Measurements from ENCODE around the gene TCFL5. TPM values are rescaled to one million over a fixed set of nuclear protein-coding genes. Genes with fewer than 3 reads are reported as not detected.

The TCFL5 gene
- total RNA-seq, 1 experiment from 2014 or later: 12.8 TPM

- Histone ChIP-seq H3K9me3 (replicated peaks) (no peaks in the 10 kb centered on the region), H3K36me3 (peaks cover 89% of the 10 kb centered on the region)
Observed at GRCh38 chr20:62889411-62889810, 27.8 kb upstream of the TCFL5 start.

DNA sequence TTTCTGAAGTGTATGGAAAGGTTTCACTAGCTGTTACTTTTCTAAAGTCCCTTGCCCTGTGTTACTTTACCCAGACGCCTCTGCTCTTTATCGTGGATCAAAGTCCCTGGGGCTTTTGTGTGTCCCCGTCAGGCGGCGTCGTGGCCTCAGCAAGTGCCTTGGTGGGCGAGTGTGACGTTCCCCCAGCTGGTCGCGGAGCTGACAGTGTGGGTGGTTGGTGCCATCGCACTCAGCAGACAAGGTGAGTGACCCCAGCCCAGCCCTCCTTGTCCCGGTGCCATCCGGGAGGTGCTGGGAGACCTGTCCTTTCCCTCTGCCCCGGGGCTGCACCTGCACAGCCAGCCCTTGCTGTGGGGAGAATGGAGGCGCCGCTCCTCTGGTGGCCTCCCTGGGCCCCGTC, 27.3 kb upstream of the TCFL5 start:
- H3K27me3 ChIP-seq (replicated peaks): no peaks in the 10 kb centered on the region
- H3K36me3 ChIP-seq: peaks cover 84% of the 10 kb centered on the region
- no peak overlapping the region for H3K27ac ChIP-seq
- H3K9me3 ChIP-seq (replicated peaks): no peaks in the 10 kb centered on the region
- no peak overlapping the region for H3K4me3 ChIP-seq
- peaks cover 15% of the 10 kb centered on the region for H3K4me1 ChIP-seq (replicated peaks)
- no peak for DNase-seq (ENCODE audit: low read depth in 1 of 2, low spot score in 2 of 2)

More at GRCh38 chr20:62889411-62889810, 27.8 kb upstream of the TCFL5 start:
- Histone ChIP-seq H3K4me3 (no peak overlapping the region), H3K4me1 (replicated peaks) (peaks cover 15% of the 10 kb centered on the region), H3K27me3 (replicated peaks) (no peaks in the 10 kb centered on the region), H3K27ac (no peak overlapping the region)
- no peak for DNase-seq (ENCODE audit: low read depth in 1 of 2, low spot score in 2 of 2)

DNA sequence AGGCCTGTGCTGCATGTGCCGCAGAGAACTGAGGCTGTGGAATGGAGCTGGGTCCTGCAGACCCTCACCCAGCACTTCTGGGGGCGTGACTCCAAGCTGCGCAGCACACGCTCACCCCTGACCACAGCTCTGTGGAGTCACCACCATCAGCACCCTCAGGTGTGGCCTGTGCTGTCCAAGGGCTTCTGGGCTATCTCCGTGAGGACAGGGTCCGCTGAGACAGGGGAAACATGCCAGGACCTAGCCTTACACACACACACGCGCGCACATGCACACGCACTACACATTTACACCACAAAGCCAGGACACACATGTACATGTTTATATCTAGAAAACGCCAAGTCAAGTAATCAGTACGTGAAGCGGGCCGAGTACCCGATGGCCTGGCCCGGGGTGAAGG, 26.8 kb upstream of the TCFL5 start:
- Histone ChIP-seq H3K4me1 (replicated peaks) (peaks cover 15% of the 10 kb centered on the region), H3K27me3 (replicated peaks) (no peaks in the 10 kb centered on the region), H3K4me3 (no peak overlapping the region), H3K9me3 (replicated peaks) (no peaks in the 10 kb centered on the region), H3K36me3 (peaks cover 79% of the 10 kb centered on the region), H3K27ac (no peak overlapping the region)
- DNase-seq (ENCODE audit: low read depth in 1 of 2, low spot score in 2 of 2): no peak

GRCh38 chr20:62887860-62888239, 26.2 kb upstream of the TCFL5 start:
- H3K27me3 ChIP-seq (replicated peaks): no peaks in the 10 kb centered on the region
- peaks cover 74% of the 10 kb centered on the region for H3K36me3 ChIP-seq
- no peaks in the 10 kb centered on the region for H3K9me3 ChIP-seq (replicated peaks)
- peaks cover 15% of the 10 kb centered on the region for H3K4me1 ChIP-seq (replicated peaks)
- no peak for DNase-seq (ENCODE audit: low read depth in 1 of 2, low spot score in 2 of 2)
- H3K4me3 ChIP-seq: no peak overlapping the region
- H3K27ac ChIP-seq: no peak overlapping the region

GRCh38 chr20:62887152-62887859, 25.7 kb upstream of the TCFL5 start:
- Histone ChIP-seq H3K27me3 (replicated peaks) (no peaks in the 10 kb centered on the region), H3K4me3 (no peak overlapping the region), H3K4me1 (replicated peaks) (peaks cover 15% of the 10 kb centered on the region), H3K27ac (no peak overlapping the region), H3K9me3 (replicated peaks) (no peaks in the 10 kb centered on the region), H3K36me3 (peaks cover 68% of the 10 kb centered on the region)
- DNase-seq (ENCODE audit: low read depth in 1 of 2, low spot score in 2 of 2): peak; percentile 55 to 85

- H3K36me3 ChIP-seq: peaks cover 63% of the 10 kb centered on the region
- DNase-seq (ENCODE audit: low read depth in 1 of 2, low spot score in 2 of 2): no peak
- H3K4me1 ChIP-seq (replicated peaks): peaks cover 15% of the 10 kb centered on the region
- H3K27me3 ChIP-seq (replicated peaks): no peaks in the 10 kb centered on the region
- H3K27ac ChIP-seq: no peak overlapping the region
- H3K9me3 ChIP-seq (replicated peaks): no peaks in the 10 kb centered on the region
- H3K4me3 ChIP-seq: no peak overlapping the region
Observed at GRCh38 chr20:62886709-62887058, 25.1 kb upstream of the TCFL5 start.

GRCh38 chr20:62885896-62886708, 24.5 kb upstream of the TCFL5 start:
- Histone ChIP-seq H3K27ac (no peak overlapping the region), H3K4me1 (replicated peaks) (peaks cover 15% of the 10 kb centered on the region), H3K36me3 (peaks cover 63% of the 10 kb centered on the region), H3K27me3 (replicated peaks) (no peaks in the 10 kb centered on the region), H3K4me3 (no peak overlapping the region), H3K9me3 (replicated peaks) (no peaks in the 10 kb centered on the region)
- no peak for DNase-seq (ENCODE audit: low read depth in 1 of 2, low spot score in 2 of 2)

GRCh38 chr20:62885046-62885895, 23.6 kb upstream of the TCFL5 start:
- Histone ChIP-seq H3K27ac (no peak overlapping the region), H3K27me3 (replicated peaks) (no peaks in the 10 kb centered on the region), H3K4me1 (replicated peaks) (peaks cover 15% of the 10 kb centered on the region), H3K36me3 (peaks cover 63% of the 10 kb centered on the region), H3K4me3 (no peak overlapping the region), H3K9me3 (replicated peaks) (no peaks in the 10 kb centered on the region)
- no peak for DNase-seq (ENCODE audit: low read depth in 1 of 2, low spot score in 2 of 2)

DNA sequence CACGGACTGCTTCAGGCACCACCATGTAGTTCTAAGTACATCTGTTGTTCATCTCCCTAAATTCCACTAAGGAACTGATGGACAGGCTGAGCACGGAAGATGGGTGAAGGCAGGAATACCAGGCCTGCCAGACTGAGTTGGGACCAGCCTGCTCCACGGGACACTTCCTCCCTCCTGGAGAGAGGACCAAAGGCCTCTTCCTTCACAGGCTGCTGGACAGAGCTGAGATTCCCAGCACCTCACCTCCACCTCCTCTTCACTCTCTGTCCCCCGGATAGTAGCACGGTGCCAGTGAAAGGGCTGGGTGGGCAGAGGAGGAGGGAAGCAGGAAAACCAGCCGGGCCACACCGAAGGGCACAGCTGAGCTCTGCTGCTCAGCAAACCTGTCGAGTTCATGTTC, 22.9 kb upstream of the TCFL5 start:
- Histone ChIP-seq H3K36me3 (peaks cover 56% of the 10 kb centered on the region), H3K4me3 (no peak overlapping the region), H3K27me3 (replicated peaks) (no peaks in the 10 kb centered on the region), H3K9me3 (replicated peaks) (no peaks in the 10 kb centered on the region), H3K27ac (no peak overlapping the region), H3K4me1 (replicated peaks) (peaks cover 15% of the 10 kb centered on the region)
- DNase-seq (ENCODE audit: low read depth in 1 of 2, low spot score in 2 of 2): no peak

- Histone ChIP-seq H3K4me3 (no peak overlapping the region), H3K36me3 (peaks cover 36% of the 10 kb centered on the region), H3K27me3 (replicated peaks) (no peaks in the 10 kb centered on the region), H3K4me1 (replicated peaks) (peaks cover 6% of the 10 kb centered on the region), H3K27ac (no peak overlapping the region), H3K9me3 (replicated peaks) (no peaks in the 10 kb centered on the region)
- DNase-seq (ENCODE audit: low read depth in 1 of 2, low spot score in 2 of 2): no peak
Observed at GRCh38 chr20:62882426-62882825, 20.8 kb upstream of the TCFL5 start.

DNA sequence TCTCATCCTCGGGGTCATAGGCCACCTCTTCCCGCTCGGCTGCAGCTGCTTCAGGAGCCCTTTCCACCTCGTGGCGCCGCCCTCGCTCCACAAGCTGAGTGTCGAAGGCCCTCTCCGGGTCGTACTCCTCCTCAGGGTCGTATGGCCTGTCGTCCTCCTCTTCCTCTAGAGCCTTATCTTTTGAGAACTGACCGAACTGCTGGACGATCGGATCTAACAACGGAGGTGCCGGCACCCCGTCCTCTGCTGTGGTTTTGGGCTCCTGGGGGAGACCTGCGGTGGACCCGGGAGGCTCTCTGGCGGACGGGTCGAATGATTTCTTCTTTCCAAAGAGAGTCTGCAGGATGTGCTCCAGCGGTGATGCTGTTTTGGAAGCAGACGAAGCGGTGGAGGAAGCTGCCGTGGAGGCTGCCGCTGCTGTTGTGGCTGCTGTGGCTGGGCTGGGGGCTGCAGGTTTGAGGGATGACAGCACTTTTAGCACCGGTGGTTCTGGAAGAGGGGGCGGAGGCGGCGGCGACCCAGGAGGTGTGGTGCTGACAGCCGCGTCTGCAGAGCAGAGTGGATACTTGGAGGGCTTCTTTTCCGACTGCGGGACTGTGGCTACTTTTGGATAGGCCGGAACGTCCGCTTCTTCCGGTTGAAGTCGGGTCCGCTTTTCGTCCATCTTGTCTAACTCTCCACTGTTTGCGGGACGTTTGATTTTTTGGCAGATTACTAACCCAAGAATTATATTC, 20.2 kb upstream of the TCFL5 start:
- H3K4me1 ChIP-seq (replicated peaks): peaks cover under 1% of the 10 kb centered on the region
- H3K9me3 ChIP-seq (replicated peaks): no peaks in the 10 kb centered on the region
- H3K27me3 ChIP-seq (replicated peaks): no peaks in the 10 kb centered on the region
- peaks cover 30% of the 10 kb centered on the region for H3K36me3 ChIP-seq
- H3K27ac ChIP-seq: no peak overlapping the region
- H3K4me3 ChIP-seq: no peak overlapping the region
- DNase-seq (ENCODE audit: low read depth in 1 of 2, low spot score in 2 of 2): no peak

- Histone ChIP-seq H3K27me3 (replicated peaks) (no peaks in the 10 kb centered on the region), H3K9me3 (replicated peaks) (no peaks in the 10 kb centered on the region)
- DNase-seq (ENCODE audit: low read depth in 1 of 2, low spot score in 2 of 2): no peak
Observed at GRCh38 chr20:62880935-62881661, 19.5 kb upstream of the TCFL5 start.

More at GRCh38 chr20:62880935-62881661, 19.5 kb upstream of the TCFL5 start:
- Histone ChIP-seq H3K36me3 (peaks cover 23% of the 10 kb centered on the region), H3K4me3 (no peak overlapping the region), H3K27ac (no peak overlapping the region), H3K4me1 (replicated peaks) (no peaks in the 10 kb centered on the region)
